HCT116 (cell line): Measurements from ENCODE around the gene SLC6A2.

Source experiments
- CBX3 ChIP-seq: IDR thresholded peaks from 2 replicates; pipeline ENCODE4 v1.6.1; 2012; ENCODE audit warnings: low read depth
- CTCF ChIP-seq, 3 experiments: fragments of 200-600 bp in 1 of 3; sonication (generic) in 1 of 3; IDR thresholded peaks in 2 of 3; conservative IDR thresholded peaks in 1 of 3; 2 replicates each; pipeline ENCODE4 v1.5.1; 2012 to 2017; ENCODE audit warnings: low read depth in 2 of 3, low read length in 2 of 3, antibody characterized with exemption in 1 of 3, borderline replicate concordance in 1 of 3, control low read depth in 1 of 3, mild to moderate bottlenecking in 1 of 3, mixed read lengths in 1 of 3, mixed run types in 1 of 3, moderate library complexity in 1 of 3; ENCODE audit not compliant: insufficient read depth in 1 of 3
- EZH2phosphoT487 ChIP-seq: fragments of 200-600 bp; IDR thresholded peaks from 2 replicates; pipeline ENCODE4 v1.6.1; 2018; ENCODE audit warnings: antibody characterized with exemption, borderline replicate concordance
- MAX ChIP-seq: IDR thresholded peaks from 2 replicates; pipeline ENCODE4 v1.6.1; 2012
- POLR2A ChIP-seq: IDR thresholded peaks from 2 replicates; pipeline ENCODE4 v1.7.0; 2011; ENCODE audit warnings: borderline replicate concordance; ENCODE audit not compliant: insufficient read depth, insufficient read length; ENCODE audit errors: extremely low read depth
- POLR2AphosphoS5 ChIP-seq: IDR thresholded peaks from 2 replicates; pipeline ENCODE4 v1.6.1; 2011; ENCODE audit warnings: mild to moderate bottlenecking, low read depth, low read length, moderate library complexity
- RAD21 ChIP-seq: IDR thresholded peaks from 2 replicates; pipeline ENCODE4 v1.6.1; 2012; ENCODE audit warnings: low read depth, mild to moderate bottlenecking
- REST ChIP-seq: IDR thresholded peaks from 2 replicates; pipeline ENCODE4 v1.6.1; 2012; ENCODE audit warnings: low read depth
- SP1 ChIP-seq: IDR thresholded peaks from 2 replicates; pipeline ENCODE4 v1.6.1; 2012; ENCODE audit warnings: low read depth
- TCF7L2 ChIP-seq: IDR thresholded peaks from 2 replicates; pipeline ENCODE4 v1.7.0; 2011; ENCODE audit warnings: borderline replicate concordance, inconsistent platforms; ENCODE audit not compliant: insufficient read depth, insufficient read length; ENCODE audit errors: extremely low read depth
- ZNF274 ChIP-seq: fragments of 200-500 bp; sonication (Bioruptor generic); IDR thresholded peaks from 2 replicates; pipeline ENCODE4 v1.6.1; 2014; ENCODE audit warnings: mild to moderate bottlenecking, low read depth, low read length, inconsistent platforms

GRCh38 chr16:55634193-55634592 lies 21.6 kb upstream of the SLC6A2 start:
- no peak for TF ChIP-seq CBX3
- TF ChIP-seq CTCF (IDR thresholded peaks at IDR 0.05 in 2 of 3, conservative IDR thresholded peaks at IDR 0.05 in 1 of 3; ENCODE audit: borderline replicate concordance in 1 of 3, insufficient read depth in 1 of 3, low read depth in 2 of 3, low read length in 2 of 3) = no peak
- TF ChIP-seq SP1 = no peak
- no peak for TF ChIP-seq TCF7L2
- no peak for TF ChIP-seq POLR2AphosphoS5
- TF ChIP-seq POLR2A = no peak
- no peak for TF ChIP-seq MAX
- TF ChIP-seq ZNF274 = no peak
- no peak for TF ChIP-seq REST
- no peak for TF ChIP-seq RAD21
- no peak for TF ChIP-seq EZH2phosphoT487
